ENCODE data around the gene INAFM2.

DNA sequence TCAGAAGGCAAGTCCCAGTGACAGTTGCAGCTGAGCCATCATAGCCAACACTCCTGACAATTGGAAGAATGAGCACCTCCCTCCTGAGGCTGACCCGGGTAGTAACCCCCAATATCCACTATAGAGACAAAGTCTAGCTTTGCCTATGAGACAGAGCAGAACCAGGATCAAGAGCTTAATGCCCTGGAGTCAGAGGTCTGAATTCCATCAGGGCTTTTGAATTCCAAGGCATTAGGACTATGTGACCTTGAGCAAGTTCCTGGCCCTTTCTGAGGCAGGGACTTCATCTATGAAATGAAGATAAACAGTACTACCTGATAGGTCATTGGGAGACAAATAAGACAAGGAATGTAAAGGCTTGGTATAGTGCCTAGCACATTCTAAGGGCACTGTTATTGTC is 3.1 kb upstream of the INAFM2 start:
- TF ChIP-seq, protein P1, sequence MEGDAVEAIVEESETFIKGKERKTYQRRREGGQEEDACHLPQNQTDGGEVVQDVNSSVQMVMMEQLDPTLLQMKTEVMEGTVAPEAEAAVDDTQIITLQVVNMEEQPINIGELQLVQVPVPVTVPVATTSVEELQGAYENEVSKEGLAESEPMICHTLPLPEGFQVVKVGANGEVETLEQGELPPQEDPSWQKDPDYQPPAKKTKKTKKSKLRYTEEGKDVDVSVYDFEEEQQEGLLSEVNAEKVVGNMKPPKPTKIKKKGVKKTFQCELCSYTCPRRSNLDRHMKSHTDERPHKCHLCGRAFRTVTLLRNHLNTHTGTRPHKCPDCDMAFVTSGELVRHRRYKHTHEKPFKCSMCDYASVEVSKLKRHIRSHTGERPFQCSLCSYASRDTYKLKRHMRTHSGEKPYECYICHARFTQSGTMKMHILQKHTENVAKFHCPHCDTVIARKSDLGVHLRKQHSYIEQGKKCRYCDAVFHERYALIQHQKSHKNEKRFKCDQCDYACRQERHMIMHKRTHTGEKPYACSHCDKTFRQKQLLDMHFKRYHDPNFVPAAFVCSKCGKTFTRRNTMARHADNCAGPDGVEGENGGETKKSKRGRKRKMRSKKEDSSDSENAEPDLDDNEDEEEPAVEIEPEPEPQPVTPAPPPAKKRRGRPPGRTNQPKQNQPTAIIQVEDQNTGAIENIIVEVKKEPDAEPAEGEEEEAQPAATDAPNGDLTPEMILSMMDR (conservative IDR thresholded peaks at IDR 0.05; ENCODE audit: low read length) = no peak
- TF ChIP-seq EZH2phosphoT487 (IDR thresholded peaks at IDR 0.05; ENCODE audit: borderline replicate concordance, low read depth, low read length) = no peak

All from OCI-LY7 (cell line).